ENCODE data around the gene INSR.

- TF ChIP-seq CTCF (IDR thresholded peaks at IDR 0.05) (no peak), POLR2AphosphoS5 (IDR thresholded peaks at IDR 0.05) (peak; percentile 21 to 59 (median 40)), EP300 (IDR thresholded peaks at IDR 0.05) (peak in 1 of 4 donors; percentile 37)
Measured at GRCh38 chr19:7230826-7231225, 63.4 kb downstream of the INSR start.
